GM23248 (cell line): ENCODE measurements around the gene NFIA.

Experiments
- EZH2 ChIP-seq: fragments of 200-600 bp; sonication (generic); IDR thresholded peaks from 2 replicates; pipeline ENCODE4 v1.6.1; 2018; ENCODE audit warnings: antibody characterized with exemption, mild to moderate bottlenecking; ENCODE audit not compliant: insufficient read depth, poor library complexity, severe bottlenecking
- EZH2phosphoT487 ChIP-seq: fragments of 200-600 bp; sonication (generic); IDR thresholded peaks from 2 replicates; pipeline ENCODE4 v1.6.1; 2018; ENCODE audit warnings: antibody characterized with exemption, moderate library complexity, mild to moderate bottlenecking, low read depth; ENCODE audit not compliant: insufficient read depth

DNA sequence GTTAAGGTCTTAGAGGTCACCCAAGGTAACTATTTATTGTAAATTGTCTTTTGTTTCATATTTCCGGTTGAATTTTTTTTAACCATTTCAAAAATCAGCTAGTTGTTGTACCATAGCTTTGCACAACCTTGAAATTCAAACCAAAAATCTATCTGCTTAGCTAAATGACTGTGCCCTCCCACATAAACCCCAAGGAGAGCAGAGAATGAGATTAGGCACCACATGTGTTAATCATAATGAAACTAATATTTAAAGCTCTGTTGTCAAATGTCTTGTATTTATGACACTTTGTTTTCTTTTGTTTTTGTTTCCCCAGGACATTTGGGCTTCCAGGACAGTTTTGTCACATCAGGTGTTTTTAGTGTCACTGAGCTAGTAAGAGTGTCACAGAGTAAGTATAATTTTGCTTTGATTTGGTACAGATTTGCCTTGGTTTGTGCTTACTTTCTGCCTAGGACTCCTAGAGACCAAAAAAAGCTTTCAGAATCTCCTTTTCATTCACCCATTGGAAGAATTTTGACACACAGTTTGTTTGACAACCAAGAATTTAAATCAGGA, 249.9 kb downstream of the NFIA start:
- TF ChIP-seq EZH2phosphoT487 = no peak
- no peak for TF ChIP-seq EZH2
